HEK293T (cell line): ENCODE measurements around the gene DACH1.

Source experiments
- BHLHE40 ChIP-seq: fragments of 450-650 bp; IDR thresholded peaks from 2 replicates; pipeline ENCODE4 v1.6.1; 2016; ENCODE audit warnings: mild to moderate bottlenecking, moderate library complexity, borderline replicate concordance
- CTBP1 ChIP-seq: fragments of 450-650 bp; IDR thresholded peaks from 2 replicates; pipeline ENCODE4 v1.6.1; 2016; ENCODE audit warnings: borderline replicate concordance
- ELF4 ChIP-seq: fragments of 450-650 bp; IDR thresholded peaks from 2 replicates; pipeline ENCODE4 v1.6.1; 2017; ENCODE audit warnings: antibody characterized with exemption
- FOXM1 ChIP-seq: fragments of 450-650 bp; IDR thresholded peaks from 2 replicates; pipeline ENCODE4 v1.6.1; 2017; ENCODE audit warnings: mild to moderate bottlenecking, borderline replicate concordance
- L3MBTL2 ChIP-seq: fragments of 450-650 bp; conservative IDR thresholded peaks from 2 replicates; pipeline ENCODE4 v1.6.1; 2016; ENCODE audit warnings: mild to moderate bottlenecking
- LEF1 ChIP-seq: fragments of 450-650 bp; IDR thresholded peaks from 2 replicates; pipeline ENCODE4 v1.6.1; 2017; ENCODE audit warnings: mild to moderate bottlenecking, borderline replicate concordance
- NFRKB ChIP-seq: fragments of 450-650 bp; IDR thresholded peaks from 2 replicates; pipeline ENCODE4 v1.6.1; 2016; ENCODE audit warnings: mild to moderate bottlenecking, moderate library complexity
- SP1 ChIP-seq: fragments of 450-650 bp; IDR thresholded peaks from 2 replicates; pipeline ENCODE4 v1.6.1; 2017
- SUZ12 ChIP-seq: fragments of 450-650 bp; IDR thresholded peaks from 2 replicates; pipeline ENCODE4 v1.6.1; 2016; ENCODE audit warnings: mild to moderate bottlenecking
- TARDBP ChIP-seq: fragments of 450-650 bp; IDR thresholded peaks from 2 replicates; pipeline ENCODE4 v1.6.1; 2016
- ZNF384 ChIP-seq: fragments of 450-650 bp; IDR thresholded peaks from 2 replicates; pipeline ENCODE4 v1.6.1; 2016
- TF ChIP-seq, protein P1 (sequence below): fragments of 450-650 bp; IDR thresholded peaks from 2 replicates; pipeline ENCODE4 v1.6.1; 2016

DNA sequence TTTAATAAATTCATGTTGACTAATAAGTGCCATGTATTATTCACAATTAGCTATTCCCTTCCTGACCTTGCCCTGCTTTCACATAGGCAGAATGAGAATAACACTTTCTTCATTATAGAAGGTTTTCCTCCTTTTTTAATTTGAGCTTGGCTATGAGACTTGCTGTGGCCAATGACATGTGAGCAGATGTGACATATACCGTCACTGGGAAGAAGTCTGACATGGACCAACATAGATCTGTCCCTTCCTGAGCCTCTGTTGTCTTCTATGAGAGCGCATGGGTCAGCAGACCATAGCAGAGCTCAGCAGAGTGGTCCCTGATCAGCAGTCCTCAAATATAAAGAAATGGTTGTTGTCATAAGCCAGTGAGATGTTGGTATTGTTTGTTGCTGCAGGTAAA lies 163.9 kb downstream of the DACH1 start:
- TF ChIP-seq NFRKB (no peak), ELF4 (no peak), SP1 (no peak), BHLHE40 (no peak), L3MBTL2 (no peak), ZNF384 (no peak), LEF1 (no peak), TARDBP (no peak), CTBP1 (no peak), FOXM1 (no peak), SUZ12 (no peak)
- TF ChIP-seq, protein P1, sequence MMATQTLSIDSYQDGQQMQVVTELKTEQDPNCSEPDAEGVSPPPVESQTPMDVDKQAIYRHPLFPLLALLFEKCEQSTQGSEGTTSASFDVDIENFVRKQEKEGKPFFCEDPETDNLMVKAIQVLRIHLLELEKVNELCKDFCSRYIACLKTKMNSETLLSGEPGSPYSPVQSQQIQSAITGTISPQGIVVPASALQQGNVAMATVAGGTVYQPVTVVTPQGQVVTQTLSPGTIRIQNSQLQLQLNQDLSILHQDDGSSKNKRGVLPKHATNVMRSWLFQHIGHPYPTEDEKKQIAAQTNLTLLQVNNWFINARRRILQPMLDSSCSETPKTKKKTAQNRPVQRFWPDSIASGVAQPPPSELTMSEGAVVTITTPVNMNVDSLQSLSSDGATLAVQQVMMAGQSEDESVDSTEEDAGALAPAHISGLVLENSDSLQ, result no peak
